Gastroesophageal sphincter (tissue), 3 donors: Measurements from ENCODE around the gene PTPN20.
"Not testable (repeated sequence)": the region's sequence is repeated elsewhere in the genome, so short reads cannot be mapped to it uniquely, and the experiment has no call there.

ENCODE experiments used
- EP300 ChIP-seq: sonication (generic); formaldehyde crosslinking; IDR thresholded peaks from one replicate; pipeline ENCODE4 v1.6.1; 2017; ENCODE audit warnings: antibody characterized with exemption, mild to moderate bottlenecking
- POLR2A ChIP-seq, 2 donors: fragments of 450-650 bp; IDR thresholded peaks; one replicate each; pipeline ENCODE4 v1.6.1; 2017; ENCODE audit warnings: antibody characterized with exemption in 2 of 2, mild to moderate bottlenecking in 2 of 2, moderate library complexity in 1 of 2
- POLR2AphosphoS5 ChIP-seq: sonication (generic); formaldehyde crosslinking; IDR thresholded peaks from one replicate; pipeline ENCODE4 v1.6.1; 2017; ENCODE audit warnings: antibody characterized with exemption
- TF ChIP-seq, protein P1 (sequence below), 4 experiments: fragments of 200-600 bp in 2 of 4; fragments of 450-650 bp in 2 of 4; sonication (generic) in 1 of 4; IDR thresholded peaks; one replicate each; pipeline ENCODE4 v1.5.1; 2017 to 2019; ENCODE audit warnings: antibody characterized with exemption in 4 of 4, mild to moderate bottlenecking in 2 of 4, moderate library complexity in 2 of 4

DNA sequence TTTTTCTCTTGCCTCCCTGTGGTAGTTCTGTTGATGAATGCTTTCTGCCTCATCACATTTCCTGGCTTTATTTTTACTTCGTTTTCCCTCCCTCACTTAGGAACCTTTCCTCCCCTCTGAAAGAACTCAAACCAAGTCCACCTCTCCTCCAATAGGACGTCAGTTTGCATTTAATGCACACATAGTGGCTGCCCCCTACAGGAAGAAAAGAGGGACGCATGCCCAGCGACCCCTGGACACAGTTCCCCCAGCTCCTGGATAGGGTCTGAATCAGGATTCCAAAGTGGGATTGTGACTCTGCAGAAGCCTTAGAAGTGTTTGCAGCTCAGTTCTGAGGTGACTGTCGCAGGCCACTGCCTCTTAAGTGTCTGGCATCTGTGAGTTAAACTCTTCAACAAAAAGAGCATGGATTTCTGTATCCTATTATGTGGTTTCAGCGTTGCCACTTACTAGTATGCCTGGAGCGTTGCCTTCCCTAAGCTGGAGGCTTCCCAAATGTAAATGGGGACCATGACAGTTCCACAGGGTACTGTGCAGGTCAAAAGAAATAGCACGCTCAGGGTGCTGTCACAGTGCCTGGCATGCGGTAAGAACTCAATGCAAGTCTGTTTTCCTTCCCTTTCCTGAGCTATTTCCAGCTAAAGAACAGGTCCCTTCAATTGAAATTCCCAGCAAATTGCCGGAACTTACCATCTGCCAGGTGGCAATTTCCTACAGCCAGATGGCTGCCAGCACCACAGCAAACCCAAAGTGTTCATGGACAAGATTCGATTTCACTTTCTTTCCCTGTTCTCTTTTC, 20.2 kb upstream of the PTPN20 start:
- TF ChIP-seq POLR2A (IDR thresholded peaks at IDR 0.05); POLR2AphosphoS5; EP300: not testable (repeated sequence)
- TF ChIP-seq, protein P1, sequence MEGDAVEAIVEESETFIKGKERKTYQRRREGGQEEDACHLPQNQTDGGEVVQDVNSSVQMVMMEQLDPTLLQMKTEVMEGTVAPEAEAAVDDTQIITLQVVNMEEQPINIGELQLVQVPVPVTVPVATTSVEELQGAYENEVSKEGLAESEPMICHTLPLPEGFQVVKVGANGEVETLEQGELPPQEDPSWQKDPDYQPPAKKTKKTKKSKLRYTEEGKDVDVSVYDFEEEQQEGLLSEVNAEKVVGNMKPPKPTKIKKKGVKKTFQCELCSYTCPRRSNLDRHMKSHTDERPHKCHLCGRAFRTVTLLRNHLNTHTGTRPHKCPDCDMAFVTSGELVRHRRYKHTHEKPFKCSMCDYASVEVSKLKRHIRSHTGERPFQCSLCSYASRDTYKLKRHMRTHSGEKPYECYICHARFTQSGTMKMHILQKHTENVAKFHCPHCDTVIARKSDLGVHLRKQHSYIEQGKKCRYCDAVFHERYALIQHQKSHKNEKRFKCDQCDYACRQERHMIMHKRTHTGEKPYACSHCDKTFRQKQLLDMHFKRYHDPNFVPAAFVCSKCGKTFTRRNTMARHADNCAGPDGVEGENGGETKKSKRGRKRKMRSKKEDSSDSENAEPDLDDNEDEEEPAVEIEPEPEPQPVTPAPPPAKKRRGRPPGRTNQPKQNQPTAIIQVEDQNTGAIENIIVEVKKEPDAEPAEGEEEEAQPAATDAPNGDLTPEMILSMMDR (IDR thresholded peaks at IDR 0.05): not testable (repeated sequence)
